Fibroblast of lung (primary cell): ENCODE data around the gene MAPK8.

ENCODE experiments used
- EZH2 ChIP-seq: IDR thresholded peaks from 2 replicates; pipeline ENCODE4 v1.5.1; 2012; ENCODE audit warnings: low read length, control low read depth, mild to moderate bottlenecking; ENCODE audit errors: missing control alignments
- TF ChIP-seq, protein P1 (sequence below), 2 donors: IDR thresholded peaks in 1 of 2; conservative IDR thresholded peaks in 1 of 2; 1 replicate in 1 of 2; 2 replicates in 1 of 2; pipeline ENCODE4 v1.5.1; 2011 to 2012; ENCODE audit warnings: low read length in 2 of 2, control low read depth in 1 of 2, inconsistent platforms in 1 of 2, low read depth in 1 of 2, mild to moderate bottlenecking in 1 of 2

DNA sequence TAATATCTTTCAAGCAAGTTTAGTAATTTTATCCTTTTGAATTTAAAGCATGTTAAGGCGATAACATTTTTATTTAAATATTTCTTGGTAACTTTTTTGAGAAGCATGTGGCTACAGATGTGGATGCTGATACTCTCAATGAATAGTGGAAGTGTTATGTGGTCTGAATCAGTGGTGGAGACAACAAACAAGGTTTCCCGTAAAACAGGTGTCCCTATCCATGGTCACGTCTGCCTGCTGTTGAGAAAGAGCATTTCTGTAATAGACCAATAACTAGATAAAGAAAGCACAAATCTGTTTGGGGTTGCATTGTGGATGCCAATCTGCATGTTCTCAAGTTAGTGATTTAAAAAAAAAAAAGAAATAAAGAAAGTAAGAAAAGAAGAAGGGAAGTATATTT is 13.9 kb upstream of the MAPK8 start:
- TF ChIP-seq EZH2 = no peak
- TF ChIP-seq, protein P1, sequence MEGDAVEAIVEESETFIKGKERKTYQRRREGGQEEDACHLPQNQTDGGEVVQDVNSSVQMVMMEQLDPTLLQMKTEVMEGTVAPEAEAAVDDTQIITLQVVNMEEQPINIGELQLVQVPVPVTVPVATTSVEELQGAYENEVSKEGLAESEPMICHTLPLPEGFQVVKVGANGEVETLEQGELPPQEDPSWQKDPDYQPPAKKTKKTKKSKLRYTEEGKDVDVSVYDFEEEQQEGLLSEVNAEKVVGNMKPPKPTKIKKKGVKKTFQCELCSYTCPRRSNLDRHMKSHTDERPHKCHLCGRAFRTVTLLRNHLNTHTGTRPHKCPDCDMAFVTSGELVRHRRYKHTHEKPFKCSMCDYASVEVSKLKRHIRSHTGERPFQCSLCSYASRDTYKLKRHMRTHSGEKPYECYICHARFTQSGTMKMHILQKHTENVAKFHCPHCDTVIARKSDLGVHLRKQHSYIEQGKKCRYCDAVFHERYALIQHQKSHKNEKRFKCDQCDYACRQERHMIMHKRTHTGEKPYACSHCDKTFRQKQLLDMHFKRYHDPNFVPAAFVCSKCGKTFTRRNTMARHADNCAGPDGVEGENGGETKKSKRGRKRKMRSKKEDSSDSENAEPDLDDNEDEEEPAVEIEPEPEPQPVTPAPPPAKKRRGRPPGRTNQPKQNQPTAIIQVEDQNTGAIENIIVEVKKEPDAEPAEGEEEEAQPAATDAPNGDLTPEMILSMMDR (conservative IDR thresholded peaks at IDR 0.05 in 1 of 2, IDR thresholded peaks at IDR 0.05 in 1 of 2; ENCODE audit: low read depth in 1 of 2, low read length in 2 of 2) = no peak
